HG02970 (cell line): ENCODE measurements around the gene SIAE.
"Not testable (repeated sequence)": the region's sequence is repeated elsewhere in the genome, so short reads cannot be mapped to it uniquely, and the experiment has no call there.

Experiments
- ATAC-seq: cut with Tn5 transposase; IDR thresholded peaks from one replicate; pipeline ENCODE4 v1.9.1; 2021; ENCODE audit warnings: mild to moderate bottlenecking, moderate library complexity, moderate number of reproducible peaks; ENCODE audit not compliant: unreplicated experiment, low FRiP score

The SIAE gene

DNA sequence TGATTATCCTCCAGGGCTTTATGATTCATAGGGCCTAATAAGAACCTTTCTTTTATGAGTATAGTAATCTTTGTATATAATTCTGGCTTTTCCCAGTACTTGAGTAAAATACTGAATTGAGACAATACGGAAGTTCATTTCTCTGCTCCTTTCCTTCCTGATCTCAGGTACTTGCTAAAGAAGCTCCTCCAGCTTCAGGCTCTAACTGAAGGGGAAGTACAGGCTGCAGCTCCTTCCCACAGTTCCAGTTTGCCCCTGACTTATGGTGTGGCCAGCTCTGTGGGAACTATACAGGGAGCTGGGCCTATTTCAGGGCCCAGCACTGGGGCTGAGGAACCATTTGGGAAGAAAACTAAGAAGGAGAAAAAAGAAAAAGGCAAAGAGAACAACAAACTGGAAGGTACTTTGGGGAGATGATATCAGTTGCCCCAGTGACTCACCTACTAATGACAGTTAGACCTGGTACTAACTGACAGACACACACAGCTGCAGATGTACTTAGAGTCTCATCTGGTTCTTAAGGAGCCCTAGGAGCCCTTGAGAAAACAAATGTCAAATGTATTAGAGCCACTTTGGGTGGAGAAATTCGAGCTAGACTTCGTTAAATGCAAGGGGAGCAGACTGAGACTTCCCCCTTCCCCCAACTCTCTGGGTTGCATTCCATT, 47.9 kb downstream of the SIAE start:
- no peak for ATAC-seq

DNA sequence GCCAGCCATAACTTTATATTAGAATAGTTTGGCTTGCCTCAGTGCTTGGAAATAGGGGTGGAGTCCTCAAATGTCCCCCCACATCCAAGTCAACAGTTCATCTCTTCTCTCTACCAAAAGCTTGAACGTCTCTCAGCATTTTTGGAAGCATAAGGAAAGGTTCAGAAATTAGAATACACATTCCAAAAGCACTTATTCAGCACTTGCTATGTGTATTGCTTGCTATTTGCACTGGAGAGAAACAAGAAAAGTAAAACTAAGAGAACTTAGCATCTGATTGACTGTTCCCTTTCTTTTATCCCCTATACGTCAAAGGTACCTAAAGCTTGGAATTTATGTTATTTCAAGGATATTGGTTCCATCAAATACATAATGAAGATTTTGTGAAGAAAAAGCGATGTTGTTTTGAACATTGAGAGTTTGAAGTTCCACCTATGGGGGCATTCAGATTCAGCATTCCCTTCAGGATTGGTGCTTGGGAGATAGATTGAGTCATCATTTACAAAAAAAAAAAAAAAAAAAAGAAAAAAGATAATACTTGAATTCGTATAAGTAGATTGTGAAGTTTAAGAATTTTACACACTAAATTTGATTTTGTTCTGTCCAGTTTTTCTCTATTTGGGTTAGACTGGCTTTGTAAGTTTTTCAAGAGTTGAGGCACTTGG, 49.5 kb downstream of the SIAE start:
- ATAC-seq = no peak

DNA sequence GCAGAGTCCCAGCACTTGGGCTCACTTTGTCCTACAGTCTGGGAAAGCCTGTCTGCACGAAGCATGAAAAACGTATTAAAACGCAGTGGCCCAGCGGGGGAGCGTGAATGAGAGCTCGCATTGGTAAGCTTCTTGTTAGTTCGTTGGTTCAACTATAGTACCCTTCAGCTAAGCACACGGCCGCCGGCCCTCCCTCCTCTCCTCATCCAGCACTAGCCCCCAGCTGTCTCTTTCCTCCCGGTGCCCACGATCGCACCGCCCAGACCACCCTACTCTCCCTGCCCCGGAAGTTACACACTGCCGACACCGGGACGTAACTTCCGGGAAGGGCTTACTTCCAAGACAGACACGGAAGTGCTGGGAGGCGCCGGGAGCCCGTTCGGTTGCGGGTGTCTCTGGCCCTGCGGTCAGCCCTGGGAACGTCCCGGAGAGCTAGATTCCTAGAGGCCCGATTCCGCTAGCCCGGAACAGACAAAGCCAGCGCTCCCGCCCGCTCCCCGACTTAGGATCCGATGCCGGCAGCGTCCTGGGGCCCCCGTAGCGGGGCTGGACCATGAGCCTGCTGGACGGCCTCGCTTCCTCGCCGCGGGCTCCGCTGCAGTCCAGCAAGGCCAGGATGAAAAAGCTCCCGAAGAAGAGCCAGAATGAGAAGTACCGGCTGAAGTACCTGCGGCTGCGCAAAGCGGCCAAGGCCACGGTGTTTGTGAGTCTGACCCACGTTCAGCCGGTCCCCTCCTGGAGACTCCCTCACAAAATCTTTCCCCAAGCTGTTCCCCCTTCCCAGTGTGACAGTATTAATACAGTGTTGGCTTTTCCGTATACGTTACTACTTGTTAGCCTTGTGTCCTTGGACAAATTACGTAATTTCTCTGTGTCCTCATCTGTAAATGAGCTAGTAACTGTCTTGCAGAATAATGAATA, 50.7 kb downstream of the SIAE start, which contains the start of gene TBRG1:
Gene TBRG1, plus strand, starts transcription at position 334 of the 921 bp plus-strand sequence. Its CDS starts 220 bp downstream, at position 554.
- peak; percentile 97 for ATAC-seq

DNA sequence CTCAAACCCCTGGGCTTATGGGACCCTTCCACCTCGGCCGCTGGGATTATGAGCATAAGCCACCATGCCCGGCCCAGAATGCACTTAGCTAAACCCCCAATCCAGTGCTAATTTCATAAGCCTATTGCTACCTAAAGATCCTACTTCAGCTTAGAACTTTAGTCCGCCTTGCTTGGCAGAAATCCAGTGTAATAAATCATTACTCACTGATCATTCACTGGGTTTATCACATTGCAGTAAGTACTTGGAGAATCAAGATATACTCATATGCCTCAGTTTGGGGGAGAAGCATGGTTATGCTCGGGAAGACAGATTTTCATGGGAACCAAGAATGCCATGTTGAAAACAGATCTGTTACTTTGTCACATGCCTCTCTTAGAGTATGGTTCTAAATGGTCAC, 54.7 kb downstream of the SIAE start:
- no peak for ATAC-seq

DNA sequence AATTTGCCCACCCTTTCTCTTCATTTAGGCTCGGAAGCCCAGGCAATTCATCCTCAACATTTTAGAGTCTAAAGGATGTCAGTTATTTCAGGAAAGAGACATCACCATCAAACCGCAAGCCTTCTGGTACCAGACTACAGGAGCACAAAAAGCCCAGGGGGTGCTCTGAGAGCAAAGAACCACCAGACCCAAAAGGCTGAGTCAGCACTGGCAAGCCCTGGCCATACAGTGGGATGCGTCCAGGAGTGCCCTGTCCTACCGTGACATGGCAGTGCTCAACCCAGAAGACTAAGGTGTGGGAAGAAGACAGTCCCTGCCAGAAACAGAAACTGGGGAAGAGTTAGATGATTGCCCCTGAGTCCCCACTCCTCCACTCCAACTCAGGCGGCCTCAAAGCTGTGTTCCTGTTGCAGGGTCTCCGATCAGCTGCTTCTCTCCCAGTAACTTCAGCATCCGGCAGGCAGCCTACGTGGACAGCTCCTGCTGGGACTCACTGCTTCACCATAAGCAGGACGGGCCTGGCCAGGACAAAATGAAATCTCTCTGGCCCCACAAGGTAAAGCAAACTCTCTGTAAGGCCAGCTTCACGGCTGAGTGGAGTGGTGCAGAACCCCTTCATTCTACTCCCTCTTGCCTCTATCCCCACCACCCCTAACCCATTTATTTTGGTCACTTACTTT, 60.8 kb downstream of the SIAE start:
- no peak for ATAC-seq

DNA sequence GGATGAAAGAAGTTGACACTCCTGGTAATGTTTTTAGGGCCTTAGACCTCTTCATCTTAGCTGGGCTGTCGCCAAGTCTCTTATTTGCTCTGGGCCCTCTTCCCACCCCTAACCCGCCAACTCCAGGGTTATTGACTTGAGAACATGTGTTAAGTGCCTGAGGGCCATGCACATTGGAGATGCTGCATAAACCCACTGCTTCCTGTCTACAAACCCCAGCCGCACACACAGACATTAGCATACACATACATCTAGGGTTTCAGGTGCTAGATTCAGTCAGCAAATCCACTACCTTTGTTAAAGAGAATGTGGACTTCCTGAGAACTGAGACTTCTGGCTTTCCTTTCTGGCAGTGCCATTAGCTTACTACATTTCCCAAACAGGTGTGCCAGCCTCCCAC, 61.5 kb downstream of the SIAE start:
- no peak for ATAC-seq

DNA sequence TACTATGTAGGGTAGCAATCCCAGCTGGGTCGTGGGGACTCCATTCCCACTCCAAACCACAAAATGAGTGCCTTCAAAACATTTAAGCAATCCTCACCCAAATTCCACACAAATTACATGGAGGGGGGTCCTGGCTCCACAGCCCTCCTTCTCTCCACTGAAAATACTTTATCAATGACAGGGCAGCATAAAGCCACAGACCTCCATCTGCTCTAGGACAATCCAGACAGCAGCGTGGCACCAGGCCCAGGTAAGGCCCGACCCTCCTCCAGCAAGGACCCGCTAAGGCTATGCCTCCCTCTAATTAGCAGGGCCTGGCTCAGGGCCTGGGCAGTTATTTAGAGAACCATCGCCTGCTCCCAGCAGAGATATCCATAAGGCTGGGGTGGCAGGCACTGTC, 62.5 kb downstream of the SIAE start, which contains the start of gene PANX3:
Gene PANX3, plus strand, starts transcription at position 365 of the 400 bp plus-strand sequence. CDS start 129 bp downstream, outside the sequence.
- no peak for ATAC-seq

DNA sequence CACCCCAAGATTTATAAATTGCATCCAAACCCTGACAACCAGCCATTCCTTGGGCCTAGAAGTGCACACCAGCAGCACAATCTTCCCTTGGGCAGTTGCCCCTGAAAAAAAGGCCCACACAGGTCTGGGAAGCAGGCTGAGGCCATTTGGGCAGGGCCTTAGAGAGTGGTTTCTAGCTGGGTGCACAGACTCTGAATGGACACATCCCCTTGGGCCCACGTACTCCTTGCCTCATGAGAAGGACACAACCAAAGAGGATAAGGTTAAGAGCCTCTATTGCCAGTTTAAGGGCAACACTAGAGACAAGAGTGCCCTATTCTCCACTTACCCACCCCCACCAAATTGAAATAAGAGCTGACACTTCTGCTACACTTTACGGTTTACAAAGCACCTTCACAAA, 63.2 kb downstream of the SIAE start:
- no peak for ATAC-seq

DNA sequence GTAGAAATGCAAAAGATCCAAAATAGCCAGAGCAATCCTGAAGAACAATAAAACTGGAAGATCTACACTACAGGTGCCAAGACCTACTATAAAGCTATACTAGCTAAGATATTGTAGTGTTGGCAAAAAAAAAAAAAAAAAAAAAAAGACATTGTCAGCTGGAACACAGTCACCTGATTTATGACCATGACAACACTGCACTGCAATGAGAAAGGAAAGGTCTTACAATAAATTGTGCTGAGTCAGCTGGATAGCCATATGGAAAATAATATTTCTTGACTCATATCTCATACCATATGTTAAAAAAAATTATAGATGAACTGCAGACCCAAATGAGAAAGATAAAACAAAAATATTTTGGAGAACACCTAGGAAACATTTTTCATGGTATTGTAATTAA, 65.4 kb downstream of the SIAE start:
- no peak for ATAC-seq

DNA sequence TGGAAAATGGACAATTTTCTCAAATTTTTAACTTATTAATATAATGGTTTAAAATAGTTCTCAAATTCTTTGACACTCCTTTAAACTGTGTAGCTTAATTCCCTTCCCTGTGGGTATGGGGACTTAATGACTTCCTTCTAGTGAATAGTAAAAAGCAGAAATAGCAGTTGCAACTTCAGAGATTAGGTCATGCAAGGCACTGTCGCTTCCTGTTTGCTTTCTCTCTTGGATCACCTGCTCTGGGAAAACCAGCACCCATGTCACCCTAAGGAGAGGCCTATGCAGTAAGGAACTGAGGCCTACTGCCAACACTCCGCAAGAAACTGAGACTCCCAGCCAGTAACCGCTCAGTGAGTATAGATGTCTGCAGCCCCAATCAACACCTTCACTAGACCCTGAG, 67.8 kb downstream of the SIAE start:
- ATAC-seq = no peak

DNA sequence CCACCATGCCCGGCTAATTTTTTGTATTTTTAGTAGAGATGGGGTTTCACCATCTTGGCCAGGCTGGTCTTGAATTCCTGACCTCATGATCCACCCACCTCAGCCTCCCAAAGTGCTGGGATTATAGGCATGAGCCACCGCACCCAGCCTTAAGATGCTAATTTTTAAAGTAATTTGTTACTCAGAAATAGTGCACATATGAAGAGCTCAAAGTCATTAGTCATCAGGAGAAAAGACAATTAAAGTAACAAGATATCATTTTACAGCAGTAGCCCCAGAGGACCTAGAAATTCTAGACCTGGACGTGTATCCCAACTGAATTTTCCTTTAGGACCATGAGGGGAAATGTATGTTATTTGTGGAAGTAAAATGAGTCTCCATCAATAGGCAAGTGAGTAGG, 70.8 kb downstream of the SIAE start:
- ATAC-seq = not testable (repeated sequence)

DNA sequence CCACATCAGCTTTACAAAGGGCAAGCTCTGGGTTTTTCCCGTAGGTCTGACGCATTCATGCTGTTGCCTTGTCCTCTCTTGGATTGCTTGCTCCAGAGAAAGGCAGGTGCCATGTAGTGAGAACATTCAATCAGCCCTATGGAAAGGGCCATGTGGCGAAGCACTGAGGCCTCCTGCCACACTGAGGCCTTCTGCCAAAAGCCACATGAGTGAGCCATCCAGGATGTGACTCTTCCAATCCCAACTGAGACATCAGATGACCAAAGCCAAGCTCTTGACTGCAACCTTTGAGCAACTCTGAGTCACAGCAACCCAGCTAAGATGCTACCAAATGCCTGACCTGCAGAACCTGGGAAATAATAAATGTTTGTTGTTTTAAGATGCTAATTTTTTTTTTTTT, 71.3 kb downstream of the SIAE start:
- no peak for ATAC-seq

DNA sequence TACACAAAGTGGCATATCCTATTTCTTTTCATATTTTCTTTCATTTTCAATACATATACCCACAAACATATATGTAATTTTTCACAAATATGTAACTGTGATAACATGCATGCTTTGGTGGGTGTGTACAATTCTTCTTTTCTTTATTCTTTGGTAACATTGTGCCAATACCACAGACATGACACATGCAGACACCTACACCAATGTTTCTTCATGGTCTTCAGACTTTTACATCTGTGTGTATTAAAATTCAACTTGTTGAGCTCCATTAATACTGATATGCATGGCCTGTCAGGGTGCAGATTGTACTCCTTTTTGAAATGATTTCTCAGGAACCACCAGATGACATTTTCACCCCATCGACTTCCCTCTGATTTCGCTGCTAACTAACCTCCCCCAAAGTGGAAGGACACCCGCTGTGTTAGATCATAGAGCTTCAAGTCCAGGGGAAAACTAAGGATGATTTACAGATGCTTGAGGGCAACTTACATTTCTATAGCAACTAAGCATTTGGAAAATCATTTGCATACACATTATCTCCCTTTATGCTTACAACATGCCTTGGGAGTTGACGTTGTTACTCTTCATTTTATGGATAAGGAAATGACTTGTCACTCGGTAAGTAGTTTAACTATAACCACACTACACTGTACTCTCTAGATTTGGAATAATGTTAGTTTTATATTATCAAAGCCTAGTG, 72.8 kb downstream of the SIAE start:
- no peak for ATAC-seq

DNA sequence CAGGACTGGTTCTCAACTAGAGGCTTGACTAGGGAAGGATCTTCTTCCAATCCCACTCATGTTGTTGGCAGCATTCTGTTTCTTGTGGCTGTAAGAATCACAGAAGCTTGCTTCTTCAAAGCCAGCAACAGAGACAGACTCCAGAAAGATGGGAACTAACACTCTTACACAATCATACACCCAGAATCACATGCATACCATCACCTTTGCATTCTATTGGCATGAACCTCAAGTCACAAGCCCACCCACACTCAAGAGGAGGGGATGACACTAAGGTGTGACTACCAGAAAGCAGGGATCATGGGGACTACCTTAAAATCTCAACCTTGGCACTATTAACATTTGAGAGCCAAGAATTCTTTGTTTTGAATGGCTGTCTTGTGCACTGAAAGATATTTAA, 75.9 kb downstream of the SIAE start:
- ATAC-seq = no peak

DNA sequence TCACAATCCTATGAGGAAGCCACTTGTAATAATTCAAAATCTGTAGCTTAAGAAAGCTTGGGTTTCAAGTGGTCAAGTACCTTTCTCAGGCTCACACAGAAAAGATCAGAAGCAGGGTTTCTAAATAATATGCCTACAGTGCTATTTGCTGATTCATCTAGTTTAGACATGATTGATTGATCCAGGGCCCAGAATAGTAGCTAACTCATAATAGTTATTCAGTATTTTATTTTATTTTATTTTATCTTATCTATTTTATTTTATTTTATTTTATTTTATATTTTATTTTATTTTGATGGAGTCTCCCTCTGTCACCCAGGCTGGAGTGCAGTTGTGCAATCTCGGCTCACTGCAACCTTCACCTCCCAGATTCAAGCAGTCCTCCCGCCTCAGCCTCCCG, 78.2 kb downstream of the SIAE start:
- ATAC-seq = no peak

DNA sequence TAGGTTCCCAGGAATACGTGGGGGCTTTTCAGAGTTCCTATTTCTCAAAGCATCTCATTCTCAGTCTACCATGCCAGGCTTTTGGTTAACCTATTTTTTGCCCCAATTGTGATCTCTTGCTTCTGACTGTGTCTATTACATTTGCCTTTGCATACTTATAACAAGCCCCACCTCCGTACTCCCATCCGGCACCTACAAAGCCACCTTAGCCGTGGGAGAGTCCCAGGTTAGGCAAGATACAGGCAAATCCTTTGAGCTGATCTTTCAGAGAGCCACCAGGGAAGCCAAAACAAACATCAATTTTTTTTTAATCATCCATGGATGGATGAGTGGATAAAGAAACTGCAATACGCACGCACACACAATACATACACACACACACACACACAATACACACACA, 80.9 kb downstream of the SIAE start:
- no peak for ATAC-seq

DNA sequence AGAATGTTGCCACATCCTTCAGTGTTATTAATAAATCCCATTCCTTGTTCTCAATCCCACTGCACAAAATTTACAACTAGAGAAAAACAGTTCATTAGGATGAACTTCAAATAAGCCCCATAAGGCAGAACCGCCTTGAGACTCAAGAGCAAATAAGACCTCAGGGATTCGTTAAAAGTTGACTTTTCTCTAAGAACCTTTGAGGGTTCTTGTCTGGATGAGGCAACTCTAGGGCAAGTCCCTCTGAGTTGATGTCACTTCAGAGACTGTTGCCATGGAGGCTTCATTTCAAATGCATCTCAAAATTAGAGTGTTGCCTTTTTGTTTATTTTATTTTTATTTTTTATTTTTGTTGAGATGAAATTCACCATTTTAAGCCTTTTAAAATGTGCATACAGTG, 82.1 kb downstream of the SIAE start:
- no peak for ATAC-seq

DNA sequence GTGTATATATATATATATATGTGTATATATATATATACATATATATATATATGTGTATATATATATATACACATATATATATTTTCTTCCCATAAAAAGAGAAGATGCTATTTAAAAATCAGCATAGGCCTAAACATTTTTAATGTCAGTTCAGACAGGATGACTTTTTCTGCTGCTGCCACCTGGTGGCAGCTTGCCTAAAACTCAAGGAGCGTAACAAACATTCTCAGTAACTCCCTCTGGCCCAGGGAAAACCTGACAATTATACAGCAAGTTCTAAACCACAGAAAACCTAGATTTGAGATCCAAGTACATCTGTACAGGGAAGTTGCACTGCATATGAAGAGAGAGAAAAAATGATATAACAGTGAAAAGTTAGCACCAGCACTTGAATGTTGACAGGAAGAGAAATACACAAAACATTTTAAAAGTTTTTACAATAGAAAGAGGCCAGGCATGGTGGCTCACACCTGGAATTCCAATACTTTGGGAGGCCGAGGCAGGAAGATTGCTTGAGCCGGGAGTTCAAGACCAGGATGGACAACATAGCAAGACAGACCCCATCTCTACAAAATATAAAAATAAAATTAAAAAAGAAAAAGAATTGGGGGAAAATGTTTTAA, 87.2 kb downstream of the SIAE start:
- ATAC-seq = peak; percentile 60

DNA sequence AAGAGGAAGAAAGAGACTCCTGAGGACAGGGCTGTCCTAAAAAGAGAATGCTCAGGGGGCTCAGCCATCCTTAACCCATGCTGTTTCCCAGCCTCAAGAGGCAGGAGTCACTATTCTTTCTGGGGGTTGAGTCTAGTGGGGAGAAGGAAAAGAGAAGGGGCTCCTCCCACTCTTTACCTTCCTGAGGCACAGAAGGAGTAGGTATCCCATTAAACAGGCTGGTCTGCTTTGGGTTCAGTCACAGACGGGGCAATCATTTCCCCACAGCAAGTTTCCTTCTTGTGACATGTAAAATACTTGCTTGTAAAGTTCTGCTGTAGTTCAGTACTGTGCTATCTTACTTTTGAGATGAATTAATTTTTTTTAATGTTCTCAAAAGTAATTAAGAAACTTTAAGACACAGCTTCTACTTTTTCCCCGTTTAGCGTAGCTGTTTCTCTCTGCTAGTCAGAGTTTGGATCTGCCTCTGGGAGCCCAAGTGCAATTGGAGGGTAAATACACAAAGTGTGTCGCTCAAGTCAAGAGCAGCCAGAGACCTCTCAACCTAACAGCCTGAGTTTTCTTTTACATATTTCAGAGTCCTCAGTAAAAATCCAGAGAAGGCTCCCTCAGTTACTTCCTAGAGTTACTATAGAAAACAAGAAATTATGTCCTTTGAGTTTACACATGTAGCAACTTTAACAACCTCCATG, 88.7 kb downstream of the SIAE start:
- no peak for ATAC-seq
